NCI-H2227 (cell line): ENCODE measurements around the gene CHTF18.

Source experiments
- DNase-seq: peaks from one replicate; lab custom pipeline; 2025; ENCODE audit not compliant: unreplicated experiment; lab: John Stamatoyannopoulos, UW

The CHTF18 gene

DNA sequence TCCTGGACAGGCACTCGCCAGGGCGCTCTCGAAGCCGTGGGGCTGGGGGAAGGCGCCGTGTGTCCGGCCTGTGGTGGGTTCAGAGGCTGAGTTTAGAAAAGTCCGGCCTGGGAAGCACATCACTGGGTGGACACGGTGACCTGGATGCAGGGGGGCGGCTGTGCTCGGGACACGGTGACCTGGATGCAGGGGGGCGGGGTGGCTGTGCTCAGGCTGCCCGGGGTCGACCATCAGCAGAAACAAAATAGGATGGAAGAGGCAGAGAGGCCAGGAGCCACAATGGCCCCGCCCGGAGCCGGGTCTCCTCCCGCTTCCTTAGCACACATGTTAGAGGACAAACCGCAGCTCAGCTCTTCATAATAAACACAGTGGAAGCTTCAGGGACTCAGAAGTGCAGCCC is 55.4 kb downstream of the CHTF18 start:
- no peak for DNase-seq

DNA sequence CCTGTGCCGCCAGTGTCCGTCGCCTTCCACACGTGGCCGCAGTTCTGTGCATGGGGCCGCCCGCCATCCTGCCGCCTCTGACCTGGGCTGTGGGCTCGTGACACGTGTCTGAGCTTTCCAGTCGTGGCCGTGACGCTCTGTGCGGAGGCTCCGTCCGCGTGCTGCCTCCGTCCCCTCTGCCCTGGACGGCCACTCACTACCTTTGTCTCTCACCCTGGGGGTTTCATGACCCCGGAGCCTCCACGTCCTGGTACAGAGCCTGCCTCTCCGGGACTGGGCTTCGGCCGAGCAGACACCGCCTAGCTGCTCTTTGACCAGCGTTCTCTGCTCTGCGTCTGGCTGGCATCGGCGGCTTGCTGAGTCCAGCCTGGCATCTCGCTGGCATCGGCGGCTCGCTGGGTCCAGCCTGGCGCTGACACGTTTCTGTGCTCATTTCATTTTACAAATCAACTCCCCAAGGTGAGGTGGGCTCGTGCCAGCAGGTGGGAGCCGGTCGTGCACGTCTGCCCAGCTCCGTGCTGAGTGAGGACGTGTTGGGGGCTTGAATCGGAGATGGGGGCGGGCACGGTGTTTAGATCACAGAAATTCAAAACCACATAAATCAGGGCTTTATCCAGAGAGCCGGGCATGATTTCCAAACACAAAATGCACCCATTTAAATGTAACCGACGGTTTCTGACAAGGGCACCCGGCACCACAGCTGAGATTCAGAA is 56.4 kb downstream of the CHTF18 start:
- no peak for DNase-seq

DNA sequence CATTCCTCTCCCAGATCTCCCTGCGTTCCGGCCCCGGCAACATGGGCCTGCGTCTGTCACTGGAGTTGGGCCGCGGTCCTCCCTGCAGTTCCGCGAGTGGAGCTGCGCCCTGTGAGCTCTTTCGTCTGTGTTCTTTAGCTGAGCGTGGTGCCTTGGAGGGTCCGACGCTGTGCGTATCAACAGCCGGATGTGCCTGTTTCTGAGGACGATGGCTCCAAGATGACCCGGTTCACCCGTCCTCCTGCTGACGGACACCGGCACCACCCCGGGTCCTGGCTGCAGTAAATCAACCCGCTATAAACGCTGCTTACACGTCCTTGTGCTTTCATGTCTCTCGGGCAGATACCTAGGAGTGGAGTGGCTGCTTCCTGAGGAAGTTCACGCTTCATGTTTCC is 56.9 kb downstream of the CHTF18 start:
- no peak for DNase-seq

DNA sequence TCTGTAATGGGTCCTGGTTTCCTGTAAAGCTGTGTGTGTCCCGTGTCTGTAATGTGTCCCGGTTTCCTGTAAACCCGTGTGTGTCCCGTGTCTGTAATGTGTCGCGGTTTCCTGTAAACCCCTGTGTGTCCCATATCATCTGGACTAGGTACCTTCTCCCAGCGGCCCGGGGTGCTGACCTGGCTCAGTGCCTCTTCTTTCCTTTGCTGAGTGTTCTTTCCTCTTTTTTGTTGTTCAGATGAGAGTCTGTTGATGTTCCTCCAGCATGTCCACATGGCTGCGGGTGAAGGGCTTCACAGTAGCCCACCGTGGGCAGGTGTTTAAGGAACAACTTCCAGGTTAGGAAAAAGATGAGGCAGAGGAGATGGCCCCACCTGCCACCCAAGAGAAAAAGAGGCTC is 58.7 kb downstream of the CHTF18 start:
- DNase-seq, result no peak
